NCI-H510A (cell line): Measurements from ENCODE around the gene FAM13B.
"Not testable (repeated sequence)": the region's sequence is repeated elsewhere in the genome, so short reads cannot be mapped to it uniquely, and the experiment has no call there.

ENCODE experiments used
- DNase-seq: peaks from one replicate; lab custom pipeline; 2025; lab: John Stamatoyannopoulos, UW

FAM13B gene

GRCh38 chr5:138033907-138034306 lies 1.0 kb upstream of the FAM13B start:
- DNase-seq = no peak

- DNase-seq = peak; percentile 18
Measured at GRCh38 chr5:138033386-138033808, 518 bp upstream of the FAM13B start.

- DNase-seq = no peak
Measured at GRCh38 chr5:138032028-138032571, 779 bp downstream of the FAM13B start.

- no peak for DNase-seq
Measured at GRCh38 chr5:138029944-138030343, 2.9 kb downstream of the FAM13B start.

GRCh38 chr5:138029501-138029900 lies 3.4 kb downstream of the FAM13B start:
- DNase-seq = no peak

- DNase-seq = no peak
Measured at GRCh38 chr5:138028971-138029365, 3.9 kb downstream of the FAM13B start.

- not testable (repeated sequence) for DNase-seq
Measured at GRCh38 chr5:138028262-138028970, 4.5 kb downstream of the FAM13B start.

GRCh38 chr5:138026793-138027192 lies 6.1 kb downstream of the FAM13B start:
- not testable (repeated sequence) for DNase-seq

GRCh38 chr5:138025285-138025684 lies 7.6 kb downstream of the FAM13B start:
- no peak for DNase-seq

- no peak for DNase-seq
Measured at GRCh38 chr5:138024117-138024516, 8.8 kb downstream of the FAM13B start.

- no peak for DNase-seq
Measured at GRCh38 chr5:138022912-138023311, 10.0 kb downstream of the FAM13B start.

GRCh38 chr5:138021771-138022170 lies 11.1 kb downstream of the FAM13B start:
- no peak for DNase-seq

- DNase-seq = no peak
Measured at GRCh38 chr5:138018849-138019248, 14.0 kb downstream of the FAM13B start.

- DNase-seq = no peak
Measured at GRCh38 chr5:138015916-138016315, 17.0 kb downstream of the FAM13B start.

- no peak for DNase-seq
Measured at GRCh38 chr5:138011991-138012390, 20.9 kb downstream of the FAM13B start.

- DNase-seq = no peak
Measured at GRCh38 chr5:138000102-138000723, 32.7 kb downstream of the FAM13B start.

- DNase-seq = no peak
Measured at GRCh38 chr5:137997726-137998213, 35.1 kb downstream of the FAM13B start.

GRCh38 chr5:137995749-137996128 lies 37.1 kb downstream of the FAM13B start:
- no peak for DNase-seq

- no peak for DNase-seq
Measured at GRCh38 chr5:137995077-137995748, 37.7 kb downstream of the FAM13B start.

GRCh38 chr5:137994556-137994955 lies 38.3 kb downstream of the FAM13B start:
- DNase-seq = no peak

- DNase-seq = no peak
Measured at GRCh38 chr5:137989419-137989818, 43.5 kb downstream of the FAM13B start.

GRCh38 chr5:137975208-137975607 lies 57.7 kb downstream of the FAM13B start:
- DNase-seq = no peak

- not testable (repeated sequence) for DNase-seq
Measured at GRCh38 chr5:137970384-137970783, 62.5 kb downstream of the FAM13B start.
